Liver (tissue), 9 donors: Measurements from ENCODE around the gene PITPNB. TPM values are rescaled to one million over a fixed set of nuclear protein-coding genes. Genes with fewer than 3 reads are reported as not detected.

Experiments
- DNase-seq: peaks from one replicate; pipeline ENCODE4 v3.0.0-alpha.2; 2017; ENCODE audit warnings: low spot score
- H3K27ac ChIP-seq, 2 donors: one replicate each; pipeline ENCODE4 v1.7.0; 2013; ENCODE audit warnings: inconsistent platforms in 2 of 2, low read length in 2 of 2, control low read depth in 1 of 2, low read depth in 1 of 2, mild to moderate bottlenecking in 1 of 2
- H3K27me3 ChIP-seq, 4 donors: one replicate each; pipeline versions ENCODE4 v1.6.1 to v1.7.0; 2013; ENCODE audit warnings: low read length in 3 of 4, inconsistent platforms in 1 of 4, mild to moderate bottlenecking in 1 of 4, moderate library complexity in 1 of 4; ENCODE audit not compliant: control insufficient read depth in 4 of 4, insufficient read depth in 4 of 4
- H3K36me3 ChIP-seq, 4 donors: one replicate each; pipeline versions ENCODE4 v1.6.1 to v1.7.0; 2013; ENCODE audit warnings: low read length in 3 of 4, mild to moderate bottlenecking in 3 of 4, low read depth in 1 of 4, moderate library complexity in 1 of 4; ENCODE audit not compliant: control insufficient read depth in 4 of 4, insufficient read depth in 3 of 4
- H3K4me1 ChIP-seq, 4 donors: one replicate each; pipeline versions ENCODE4 v1.6.1 to v1.7.0; 2013; ENCODE audit warnings: low read length in 3 of 4, mild to moderate bottlenecking in 3 of 4, moderate library complexity in 1 of 4; ENCODE audit not compliant: control insufficient read depth in 4 of 4, insufficient read depth in 4 of 4
- H3K4me3 ChIP-seq, 3 donors: one replicate each; pipeline versions ENCODE4 v1.6.1 to v1.7.0; 2013; ENCODE audit warnings: low read length in 3 of 3, control low read depth in 1 of 3, low read depth in 1 of 3, mild to moderate bottlenecking in 1 of 3
- H3K9ac ChIP-seq, 2 donors: one replicate each; pipeline ENCODE4 v1.7.0; 2013; ENCODE audit warnings: low read length in 2 of 2, mild to moderate bottlenecking in 2 of 2, moderate library complexity in 2 of 2, control low read depth in 1 of 2, low read depth in 1 of 2
- H3K9me3 ChIP-seq, 4 donors: one replicate each; pipeline versions ENCODE4 v1.6.1 to v1.7.0; 2013; ENCODE audit warnings: low read length in 3 of 4; ENCODE audit not compliant: control insufficient read depth in 4 of 4
- EGR1 ChIP-seq, 2 donors: IDR thresholded peaks; 2 replicates each; pipeline ENCODE4 v1.6.1; 2016 to 2018; ENCODE audit warnings: antibody characterized with exemption in 2 of 2, low read depth in 2 of 2
- FOXA1 ChIP-seq: IDR thresholded peaks from 2 replicates; pipeline ENCODE4 v1.6.1; 2016; ENCODE audit warnings: antibody characterized with exemption
- FOXA2 ChIP-seq: IDR thresholded peaks from 2 replicates; pipeline ENCODE4 v1.6.1; 2016; ENCODE audit warnings: antibody characterized with exemption
- GABPA ChIP-seq, 2 donors: IDR thresholded peaks in 1 of 2; conservative IDR thresholded peaks in 1 of 2; 2 replicates each; pipeline ENCODE4 v1.6.1; 2016; ENCODE audit warnings: antibody characterized with exemption in 2 of 2, mild to moderate bottlenecking in 1 of 2, moderate library complexity in 1 of 2
- HNF4A ChIP-seq, 2 donors: conservative IDR thresholded peaks; 2 replicates each; pipeline ENCODE4 v1.6.1; 2016; ENCODE audit warnings: antibody characterized with exemption in 2 of 2, mild to moderate bottlenecking in 2 of 2
- HNF4G ChIP-seq: IDR thresholded peaks from 2 replicates; pipeline ENCODE4 v1.6.1; 2016; ENCODE audit warnings: antibody characterized with exemption
- JUND ChIP-seq, 2 donors: IDR thresholded peaks; 2 replicates each; pipeline ENCODE4 v1.6.1; 2016; ENCODE audit warnings: antibody characterized with exemption in 2 of 2
- NR2F2 ChIP-seq: IDR thresholded peaks from 2 replicates; pipeline ENCODE4 v1.6.1; 2016; ENCODE audit warnings: antibody characterized with exemption
- RAD21 ChIP-seq, 2 donors: IDR thresholded peaks; 2 replicates each; pipeline ENCODE4 v1.6.1; 2016; ENCODE audit warnings: antibody characterized with exemption in 2 of 2, mild to moderate bottlenecking in 2 of 2
- RXRA ChIP-seq, 2 donors: IDR thresholded peaks; 2 replicates each; pipeline ENCODE4 v1.6.1; 2017 to 2018; ENCODE audit warnings: antibody characterized with exemption in 2 of 2, mild to moderate bottlenecking in 1 of 2
- TAF1 ChIP-seq: conservative IDR thresholded peaks from 2 replicates; pipeline ENCODE4 v1.6.1; 2016; ENCODE audit warnings: antibody characterized with exemption, mild to moderate bottlenecking
- YY1 ChIP-seq: IDR thresholded peaks from 2 replicates; pipeline ENCODE4 v1.6.1; 2016; ENCODE audit warnings: antibody characterized with exemption, mild to moderate bottlenecking
- WGBS: extraction: QIAGEN DNeasy Blood & Tissue Kit; methylation state at CpG from one replicate; pipeline ENCODE4 v1.1.7; 2013; 5-methylcytosine and 5-hydroxymethylcytosine counted together
- polyA plus RNA-seq, 2 donors: library from polyadenylated mRNA; stranded (reverse) in 1 of 2; unstranded in 1 of 2; fragments of 200-250 nt in 1 of 2; fragments of >200 nt in 1 of 2; fragmentation: Nextera tagmentation in 1 of 2; extraction: Ambion mirVana in 1 of 2; gene quantifications; one replicate each; pipeline versions ENCODE4 v1.2.1 to v1.2.3, GENCODE V29; 2013 to 2015
- total RNA-seq, 2 donors: library from RNA; depleted of rRNA; stranded (reverse); fragments of >200 nt; gene quantifications; one replicate each; pipeline ENCODE4 v1.2.3, GENCODE V29; 2014
- TF ChIP-seq, protein P1 (sequence below): IDR thresholded peaks from 2 replicates; pipeline ENCODE4 v1.6.1; 2016; ENCODE audit warnings: antibody characterized with exemption
- TF ChIP-seq, protein P2 (sequence below): IDR thresholded peaks from 2 replicates; pipeline ENCODE4 v1.6.1; 2016; ENCODE audit warnings: antibody characterized with exemption
- TF ChIP-seq, protein P3 (sequence below): IDR thresholded peaks from 2 replicates; pipeline ENCODE4 v1.6.1; 2016; ENCODE audit warnings: antibody characterized with exemption, mild to moderate bottlenecking
- TF ChIP-seq, protein P4 (sequence below): fragments of 150-350 bp; IDR thresholded peaks from 2 replicates; pipeline ENCODE4 v1.5.1; 2017; ENCODE audit warnings: improper control_type of control experiment, low read depth, low read length; ENCODE audit not compliant: missing input control
- TF ChIP-seq, protein P5 (sequence below): IDR thresholded peaks from 2 replicates; pipeline ENCODE4 v1.6.1; 2016; ENCODE audit warnings: antibody characterized with exemption
- donor health status: healthy.
- donor health status: healthy.
- donor health status: healthy.
- donor health status: healthy.
- donor health status: healthy.

The PITPNB gene
- total and polyA plus RNA-seq, 4 donors = 18.4 to 57.4 (median 34.4) TPM

DNA sequence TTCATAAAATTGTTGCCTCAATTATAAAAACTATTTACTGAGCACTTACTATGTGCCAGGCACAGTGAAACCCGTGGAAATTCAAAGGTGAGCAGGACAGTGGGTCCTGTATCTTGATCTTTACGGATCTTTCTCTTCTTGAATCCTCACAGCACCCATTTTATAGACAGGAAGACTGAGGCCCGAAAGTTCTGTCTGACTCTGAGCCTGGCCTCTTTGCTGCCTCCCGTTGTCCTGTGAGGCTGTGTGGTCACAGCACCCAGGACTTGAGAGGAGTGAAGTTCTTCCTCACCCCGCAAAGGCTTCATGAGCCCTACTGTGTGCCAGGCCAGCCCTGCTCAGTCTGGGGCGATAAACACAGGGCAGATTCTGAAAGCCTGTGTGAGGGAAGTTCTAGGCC is 104.1 kb downstream of the PITPNB start:
- Histone ChIP-seq H3K36me3 (no peaks in the 10 kb centered on the region), H3K27ac (no peak overlapping the region), H3K27me3 (no peaks in the 10 kb centered on the region), H3K4me3 (no peak overlapping the region), H3K9ac (no peak overlapping the region), H3K4me1 (peaks cover 0 to 5% (median 2%) of the 10 kb centered on the region in 4 donors), H3K9me3 (no peaks in the 10 kb centered on the region)
- TF ChIP-seq NR2F2 = no peak
- TF ChIP-seq, protein P1, sequence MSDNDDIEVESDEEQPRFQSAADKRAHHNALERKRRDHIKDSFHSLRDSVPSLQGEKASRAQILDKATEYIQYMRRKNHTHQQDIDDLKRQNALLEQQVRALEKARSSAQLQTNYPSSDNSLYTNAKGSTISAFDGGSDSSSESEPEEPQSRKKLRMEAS = no peak
- TF ChIP-seq, protein P2, sequence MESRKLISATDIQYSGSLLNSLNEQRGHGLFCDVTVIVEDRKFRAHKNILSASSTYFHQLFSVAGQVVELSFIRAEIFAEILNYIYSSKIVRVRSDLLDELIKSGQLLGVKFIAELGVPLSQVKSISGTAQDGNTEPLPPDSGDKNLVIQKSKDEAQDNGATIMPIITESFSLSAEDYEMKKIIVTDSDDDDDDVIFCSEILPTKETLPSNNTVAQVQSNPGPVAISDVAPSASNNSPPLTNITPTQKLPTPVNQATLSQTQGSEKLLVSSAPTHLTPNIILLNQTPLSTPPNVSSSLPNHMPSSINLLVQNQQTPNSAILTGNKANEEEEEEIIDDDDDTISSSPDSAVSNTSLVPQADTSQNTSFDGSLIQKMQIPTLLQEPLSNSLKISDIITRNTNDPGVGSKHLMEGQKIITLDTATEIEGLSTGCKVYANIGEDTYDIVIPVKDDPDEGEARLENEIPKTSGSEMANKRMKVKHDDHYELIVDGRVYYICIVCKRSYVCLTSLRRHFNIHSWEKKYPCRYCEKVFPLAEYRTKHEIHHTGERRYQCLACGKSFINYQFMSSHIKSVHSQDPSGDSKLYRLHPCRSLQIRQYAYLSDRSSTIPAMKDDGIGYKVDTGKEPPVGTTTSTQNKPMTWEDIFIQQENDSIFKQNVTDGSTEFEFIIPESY = no peak
- no peak for TF ChIP-seq TAF1
- no peak for TF ChIP-seq FOXA2
- no peak for TF ChIP-seq HNF4G
- no peak for TF ChIP-seq GABPA (IDR thresholded peaks at IDR 0.05 in 1 of 2, conservative IDR thresholded peaks at IDR 0.05 in 1 of 2)
- no peak for TF ChIP-seq FOXA1
- no peak for TF ChIP-seq YY1
- TF ChIP-seq, protein P3, sequence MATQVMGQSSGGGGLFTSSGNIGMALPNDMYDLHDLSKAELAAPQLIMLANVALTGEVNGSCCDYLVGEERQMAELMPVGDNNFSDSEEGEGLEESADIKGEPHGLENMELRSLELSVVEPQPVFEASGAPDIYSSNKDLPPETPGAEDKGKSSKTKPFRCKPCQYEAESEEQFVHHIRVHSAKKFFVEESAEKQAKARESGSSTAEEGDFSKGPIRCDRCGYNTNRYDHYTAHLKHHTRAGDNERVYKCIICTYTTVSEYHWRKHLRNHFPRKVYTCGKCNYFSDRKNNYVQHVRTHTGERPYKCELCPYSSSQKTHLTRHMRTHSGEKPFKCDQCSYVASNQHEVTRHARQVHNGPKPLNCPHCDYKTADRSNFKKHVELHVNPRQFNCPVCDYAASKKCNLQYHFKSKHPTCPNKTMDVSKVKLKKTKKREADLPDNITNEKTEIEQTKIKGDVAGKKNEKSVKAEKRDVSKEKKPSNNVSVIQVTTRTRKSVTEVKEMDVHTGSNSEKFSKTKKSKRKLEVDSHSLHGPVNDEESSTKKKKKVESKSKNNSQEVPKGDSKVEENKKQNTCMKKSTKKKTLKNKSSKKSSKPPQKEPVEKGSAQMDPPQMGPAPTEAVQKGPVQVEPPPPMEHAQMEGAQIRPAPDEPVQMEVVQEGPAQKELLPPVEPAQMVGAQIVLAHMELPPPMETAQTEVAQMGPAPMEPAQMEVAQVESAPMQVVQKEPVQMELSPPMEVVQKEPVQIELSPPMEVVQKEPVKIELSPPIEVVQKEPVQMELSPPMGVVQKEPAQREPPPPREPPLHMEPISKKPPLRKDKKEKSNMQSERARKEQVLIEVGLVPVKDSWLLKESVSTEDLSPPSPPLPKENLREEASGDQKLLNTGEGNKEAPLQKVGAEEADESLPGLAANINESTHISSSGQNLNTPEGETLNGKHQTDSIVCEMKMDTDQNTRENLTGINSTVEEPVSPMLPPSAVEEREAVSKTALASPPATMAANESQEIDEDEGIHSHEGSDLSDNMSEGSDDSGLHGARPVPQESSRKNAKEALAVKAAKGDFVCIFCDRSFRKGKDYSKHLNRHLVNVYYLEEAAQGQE = no peak
- TF ChIP-seq RXRA (IDR thresholded peaks at IDR 0.05) = no peak
- TF ChIP-seq, protein P4, sequence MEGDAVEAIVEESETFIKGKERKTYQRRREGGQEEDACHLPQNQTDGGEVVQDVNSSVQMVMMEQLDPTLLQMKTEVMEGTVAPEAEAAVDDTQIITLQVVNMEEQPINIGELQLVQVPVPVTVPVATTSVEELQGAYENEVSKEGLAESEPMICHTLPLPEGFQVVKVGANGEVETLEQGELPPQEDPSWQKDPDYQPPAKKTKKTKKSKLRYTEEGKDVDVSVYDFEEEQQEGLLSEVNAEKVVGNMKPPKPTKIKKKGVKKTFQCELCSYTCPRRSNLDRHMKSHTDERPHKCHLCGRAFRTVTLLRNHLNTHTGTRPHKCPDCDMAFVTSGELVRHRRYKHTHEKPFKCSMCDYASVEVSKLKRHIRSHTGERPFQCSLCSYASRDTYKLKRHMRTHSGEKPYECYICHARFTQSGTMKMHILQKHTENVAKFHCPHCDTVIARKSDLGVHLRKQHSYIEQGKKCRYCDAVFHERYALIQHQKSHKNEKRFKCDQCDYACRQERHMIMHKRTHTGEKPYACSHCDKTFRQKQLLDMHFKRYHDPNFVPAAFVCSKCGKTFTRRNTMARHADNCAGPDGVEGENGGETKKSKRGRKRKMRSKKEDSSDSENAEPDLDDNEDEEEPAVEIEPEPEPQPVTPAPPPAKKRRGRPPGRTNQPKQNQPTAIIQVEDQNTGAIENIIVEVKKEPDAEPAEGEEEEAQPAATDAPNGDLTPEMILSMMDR = no peak
- TF ChIP-seq JUND (IDR thresholded peaks at IDR 0.05) = no peak
- TF ChIP-seq HNF4A (conservative IDR thresholded peaks at IDR 0.05) = no peak
- no peak for TF ChIP-seq RAD21 (IDR thresholded peaks at IDR 0.05)
- TF ChIP-seq, protein P5, sequence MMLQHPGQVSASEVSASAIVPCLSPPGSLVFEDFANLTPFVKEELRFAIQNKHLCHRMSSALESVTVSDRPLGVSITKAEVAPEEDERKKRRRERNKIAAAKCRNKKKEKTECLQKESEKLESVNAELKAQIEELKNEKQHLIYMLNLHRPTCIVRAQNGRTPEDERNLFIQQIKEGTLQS = no peak
- no peak for TF ChIP-seq EGR1 (IDR thresholded peaks at IDR 0.05; ENCODE audit: low read depth in 2 of 2)
- DNase-seq = no peak
- 81% methylated on average over 6 of the region's 6 CpGs for WGBS

DNA sequence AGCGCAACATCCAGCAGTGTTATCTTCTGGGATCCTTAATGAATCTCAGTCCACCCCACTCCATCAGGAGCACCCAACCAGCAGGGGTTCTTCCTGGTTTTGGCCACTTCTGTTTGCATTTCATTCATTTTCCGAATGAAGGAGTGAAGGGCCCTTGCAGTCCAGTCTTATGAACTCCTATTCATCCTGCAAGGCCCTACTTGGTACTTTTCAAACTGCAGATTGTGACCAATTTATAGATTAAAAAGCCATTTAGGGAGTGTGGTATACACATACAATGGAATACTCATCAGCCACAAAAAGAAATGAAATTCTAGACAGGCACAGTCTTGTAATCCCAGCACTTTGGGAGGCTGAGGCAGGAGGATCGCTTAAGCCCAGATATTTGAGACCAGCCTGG is 107.3 kb downstream of the PITPNB start:
- H3K4me3 ChIP-seq = no peak overlapping the region
- H3K36me3 ChIP-seq = no peaks in the 10 kb centered on the region
- H3K9ac ChIP-seq = no peak overlapping the region
- no peaks in the 10 kb centered on the region for H3K9me3 ChIP-seq
- TF ChIP-seq, protein P5 = no peak
- TF ChIP-seq HNF4A (conservative IDR thresholded peaks at IDR 0.05) = no peak
- TF ChIP-seq NR2F2 = no peak
- TF ChIP-seq, protein P3 = no peak
- TF ChIP-seq RXRA (IDR thresholded peaks at IDR 0.05) = no peak
- H3K4me1 ChIP-seq = peaks cover 0 to 5% (median 2%) of the 10 kb centered on the region in 4 donors
- DNase-seq = no peak
- 96% methylated on average over 3 of the region's 3 CpGs for WGBS
- H3K27me3 ChIP-seq = no peaks in the 10 kb centered on the region
- H3K27ac ChIP-seq = no peak overlapping the region
